IMR-90 (cell line): ENCODE measurements around the gene CDRT4. TPM values are rescaled to one million over a fixed set of nuclear protein-coding genes. Genes with fewer than 3 reads are reported as not detected.

Experiments
- ATAC-seq: fragments of 200-7000 bp; cut with Tn5 transposase; 2 replicates; pipeline ENCODE4 v1.9.1; 2020; ENCODE audit warnings: low read depth, mild to moderate bottlenecking, moderate library complexity
- BruUV-seq: library from RNA; stranded (reverse); fragments of 400-500 nt; replicated peaks from 2 replicates; lab custom pipeline; 2021; lab: Mats Ljungman, UMichigan
- CTCF ChIA-PET: fragments of 300-600 bp; formaldehyde crosslinking; extraction: SDS; loops from one replicate; lab custom pipeline; 2021; ENCODE audit warnings: antibody characterized with exemption; lab: Yijun Ruan, JAX
- POLR2A ChIA-PET: fragments of 300-600 bp; sonication (Branson Sonifier 250); formaldehyde crosslinking; loops from one replicate; lab custom pipeline; 2022; ENCODE audit warnings: antibody characterized with exemption; ENCODE audit not compliant: unreplicated experiment; lab: Charles Lee
- DNase-seq: peaks from one replicate; pipeline ENCODE4 v3.0.0; 2013
- H2AFZ ChIP-seq: replicated peaks from 2 replicates; pipeline ENCODE3; 2013; ENCODE audit warnings: low read length, mild to moderate bottlenecking; ENCODE audit not compliant: poor library complexity
- H2AK5ac ChIP-seq: 2 replicates; pipeline ENCODE4 v1.6.1; 2013; ENCODE audit warnings: low read depth, low read length, inconsistent platforms
- H2AK9ac ChIP-seq: replicated peaks from 2 replicates; pipeline ENCODE3; 2013; ENCODE audit warnings: mild to moderate bottlenecking, low read depth, low read length, moderate library complexity; ENCODE audit not compliant: poor library complexity
- H2BK120ac ChIP-seq: 2 replicates; pipeline ENCODE4 v1.6.1; 2013; ENCODE audit warnings: low read depth, low read length, inconsistent platforms
- H2BK15ac ChIP-seq: 3 replicates; pipeline ENCODE4 v1.6.1; 2013; ENCODE audit warnings: low read depth, low read length, inconsistent platforms
- H2BK20ac ChIP-seq: 2 replicates; pipeline ENCODE4 v1.6.1; 2013; ENCODE audit warnings: low read depth, mild to moderate bottlenecking, inconsistent platforms, low read length, moderate library complexity
- H2BK5ac ChIP-seq: 2 replicates; pipeline ENCODE4 v1.6.1; 2013; ENCODE audit warnings: mild to moderate bottlenecking, low read depth, low read length, inconsistent platforms; ENCODE audit not compliant: poor library complexity, severe bottlenecking
- H3K14ac ChIP-seq: replicated peaks from 2 replicates; pipeline ENCODE4 v1.6.1; 2013; ENCODE audit warnings: low read depth, low read length, inconsistent platforms
- H3K18ac ChIP-seq: 2 replicates; pipeline ENCODE4 v1.6.1; 2013; ENCODE audit warnings: low read depth, low read length, control low read depth
- H3K23ac ChIP-seq: 2 replicates; pipeline ENCODE4 v1.6.1; 2013; ENCODE audit warnings: low read depth, low read length, inconsistent platforms
- H3K27ac ChIP-seq: 2 replicates; pipeline ENCODE4 v1.5.1; 2013; ENCODE audit warnings: mild to moderate bottlenecking, control low read depth, low read length; ENCODE audit not compliant: insufficient read depth
- H3K27me3 ChIP-seq: 2 replicates; pipeline ENCODE4 v1.6.1; 2013; ENCODE audit warnings: low read length; ENCODE audit not compliant: control insufficient read depth, insufficient read depth
- H3K36me3 ChIP-seq: 2 replicates; pipeline ENCODE4 v1.6.1; 2013; ENCODE audit warnings: low read length, mixed read lengths; ENCODE audit not compliant: control insufficient read depth, insufficient read depth
- H3K4ac ChIP-seq: 2 replicates; pipeline ENCODE4 v1.6.1; 2013; ENCODE audit warnings: low read depth, low read length, inconsistent platforms
- H3K4me1 ChIP-seq: 2 replicates; pipeline ENCODE4 v1.6.1; 2013; ENCODE audit warnings: low read length, mixed read lengths; ENCODE audit not compliant: control insufficient read depth, insufficient read depth
- H3K4me2 ChIP-seq: 2 replicates; pipeline ENCODE4 v1.6.1; 2013; ENCODE audit warnings: low read depth, mild to moderate bottlenecking, control low read depth, low read length, moderate library complexity
- H3K4me3 ChIP-seq: 2 replicates; pipeline ENCODE4 v1.5.1; 2013; ENCODE audit warnings: low read depth, mild to moderate bottlenecking, control low read depth, low read length, moderate library complexity; ENCODE audit not compliant: insufficient read depth
- H3K56ac ChIP-seq: 2 replicates; pipeline ENCODE4 v1.6.1; 2013; ENCODE audit warnings: low read length, inconsistent platforms; ENCODE audit not compliant: insufficient read depth; ENCODE audit errors: extremely low read depth
- H3K79me1 ChIP-seq, 2 experiments: 2 replicates each; pipeline ENCODE4 v1.6.1; 2013; ENCODE audit warnings: low read length in 2 of 2, inconsistent platforms in 1 of 2, low read depth in 1 of 2
- H3K9ac ChIP-seq: 2 replicates; pipeline ENCODE4 v1.6.1; 2013; ENCODE audit warnings: low read depth, low read length, control low read depth
- H3K9me1 ChIP-seq: 2 replicates; pipeline ENCODE4 v1.6.1; 2013; ENCODE audit warnings: low read length, inconsistent platforms; ENCODE audit not compliant: insufficient read depth
- H3K9me3 ChIP-seq: 2 replicates; pipeline ENCODE4 v1.6.1; 2013; ENCODE audit warnings: low read length; ENCODE audit not compliant: control insufficient read depth, insufficient read depth
- H4K20me1 ChIP-seq: 2 replicates; pipeline ENCODE4 v1.6.1; 2013; ENCODE audit warnings: low read length, inconsistent platforms; ENCODE audit not compliant: insufficient read depth
- H4K5ac ChIP-seq: 2 replicates; pipeline ENCODE4 v1.6.1; 2013; ENCODE audit warnings: mild to moderate bottlenecking, low read depth, low read length, control low read depth
- H4K8ac ChIP-seq, 2 experiments: 2 replicates each; pipeline ENCODE4 v1.6.1; 2013; ENCODE audit warnings: low read depth in 2 of 2, low read length in 2 of 2, control low read depth in 1 of 2, inconsistent platforms in 1 of 2
- H4K91ac ChIP-seq: 2 replicates; pipeline ENCODE4 v1.6.1; 2013; ENCODE audit warnings: low read depth, low read length, inconsistent platforms; ENCODE audit not compliant: insufficient read depth
- BHLHE40 ChIP-seq: fragments of 150-350 bp; IDR thresholded peaks from 2 replicates; pipeline ENCODE4 v1.6.1; 2016; ENCODE audit warnings: mild to moderate bottlenecking, low read depth, low read length
- CEBPB ChIP-seq: IDR thresholded peaks from 2 replicates; pipeline ENCODE4 v1.6.1; 2012; ENCODE audit warnings: low read depth, low read length, improper control_type of control experiment
- FOS ChIP-seq: fragments of 150-350 bp; IDR thresholded peaks from 2 replicates; pipeline ENCODE4 v1.6.1; 2016; ENCODE audit warnings: low read depth, low read length
- MAZ ChIP-seq: IDR thresholded peaks from 2 replicates; pipeline ENCODE4 v1.6.1; 2012; ENCODE audit warnings: low read depth, mild to moderate bottlenecking, low read length, improper control_type of control experiment, moderate library complexity, borderline replicate concordance
- MXI1 ChIP-seq: IDR thresholded peaks from 2 replicates; pipeline ENCODE4 v1.6.1; 2012; ENCODE audit warnings: low read depth, mild to moderate bottlenecking, low read length, moderate library complexity, borderline replicate concordance
- NFE2L2 ChIP-seq: fragments of 150-350 bp; IDR thresholded peaks from 2 replicates; pipeline ENCODE4 v1.6.1; 2016; ENCODE audit warnings: low read depth, mild to moderate bottlenecking, low read length
- POLR2A ChIP-seq: IDR thresholded peaks from 2 replicates; pipeline ENCODE4 v1.6.1; 2012; ENCODE audit warnings: mild to moderate bottlenecking, low read depth, low read length
- RAD21 ChIP-seq: IDR thresholded peaks from 2 replicates; pipeline ENCODE4 v1.6.1; 2012; ENCODE audit warnings: low read length, improper control_type of control experiment
- RCOR1 ChIP-seq: IDR thresholded peaks from 2 replicates; pipeline ENCODE4 v1.6.1; 2012; ENCODE audit warnings: mild to moderate bottlenecking, low read length, improper control_type of control experiment; ENCODE audit not compliant: insufficient replicate concordance
- SMC3 ChIP-seq: fragments of 150-350 bp; IDR thresholded peaks from 2 replicates; pipeline ENCODE4 v1.6.1; 2016; ENCODE audit warnings: low read depth, mild to moderate bottlenecking, antibody characterized with exemption, low read length, moderate library complexity
- WGBS, 2 experiments: methylation state at CpG; one replicate each; pipeline versions ENCODE4 v1.1.5 to v1.1.7; 2013; ENCODE audit warnings: missing lambda C conversion rate in 2 of 2; ENCODE audit not compliant: insufficient read length in 1 of 2; ENCODE audit errors: extremely low coverage in 2 of 2; 5-methylcytosine and 5-hydroxymethylcytosine counted together
- dilution Hi-C: fragments of 300-500 bp; cut with HindIII; formaldehyde crosslinking; loops from one replicate; pipeline ENCODE4 v1.14.3; 2018; ENCODE audit warnings: low sequenced_read_pairs; ENCODE audit not compliant: unreplicated experiment
- in situ Hi-C: fragments of 300-500 bp; cut with MboI; formaldehyde crosslinking; loops from 3 replicates; pipeline ENCODE4 v1.14.3; 2019; ENCODE audit warnings: low sequenced_read_pairs, inconsistent platforms, mixed read lengths
- intact Hi-C: fragments of 100-400 bp; cut with micrococcal nuclease; formaldehyde crosslinking; loops from 2 replicates; pipeline ENCODE4 v1.10.0; 2022
- polyA plus RNA-seq, 3 experiments: library from polyadenylated mRNA; depleted of rRNA; stranded (reverse); fragments of >200 nt; gene quantifications; 2 replicates each; pipeline ENCODE4 v1.2.3, GENCODE V29; 2012; ENCODE audit warnings: low replicate concordance in 1 of 3
- total RNA-seq: library from RNA; depleted of rRNA; stranded (reverse); fragments of >200 nt; gene quantifications from 2 replicates; pipeline ENCODE4 v1.2.3, GENCODE V29; 2012
- TF ChIP-seq, protein P1 (sequence below): conservative IDR thresholded peaks from 2 replicates; pipeline ENCODE4 v1.5.1; 2012; ENCODE audit warnings: mild to moderate bottlenecking, low read depth, low read length, improper control_type of control experiment

CDRT4 gene
- total and polyA plus RNA-seq, 2 of the 4 experiments (the other 2 are of a cell fraction): 0.90 to 3.7 TPM

DNA sequence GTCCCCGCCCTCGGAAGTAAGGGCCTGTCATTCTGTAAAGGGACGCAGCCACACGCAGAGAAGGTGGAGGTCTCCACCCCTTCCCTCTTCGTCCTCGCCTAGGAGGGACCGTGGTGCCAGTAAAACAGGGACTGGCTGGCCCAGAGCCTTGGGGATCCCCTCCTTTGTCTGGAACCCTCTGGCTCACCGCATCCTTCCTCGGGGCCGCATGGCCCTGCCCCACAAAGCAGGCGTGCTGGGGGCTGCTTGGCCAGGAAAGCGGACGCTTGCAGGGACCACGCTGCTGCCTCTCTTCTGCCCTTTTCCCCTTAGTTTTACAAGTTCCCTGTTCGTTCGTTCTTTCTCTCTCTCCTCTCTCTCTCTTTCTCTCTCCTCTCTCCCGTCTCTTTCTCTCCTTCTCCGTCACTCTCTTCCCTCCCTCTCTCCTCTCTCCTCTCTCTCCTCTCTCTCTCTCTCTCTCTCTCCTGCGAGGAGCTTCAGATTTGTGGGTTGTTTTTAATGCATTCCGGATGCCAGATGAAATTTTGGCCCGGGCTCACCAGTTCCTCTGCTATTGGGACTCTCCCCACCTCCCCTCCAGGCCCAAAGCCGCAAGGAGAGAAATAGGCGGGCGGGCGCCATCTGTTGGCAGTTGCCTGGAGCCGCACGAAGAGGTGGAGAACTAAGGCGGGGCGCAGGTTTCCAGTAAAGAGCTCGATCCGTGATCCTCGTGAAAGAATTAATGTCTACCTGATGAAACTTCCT, 35.1 kb upstream of the CDRT4 start:
- Histone ChIP-seq H3K9ac (peak overlapping the region; percentile 30), H2BK15ac (peak overlapping the region; percentile 92; the same call in 1 of the 3 replicates), H4K20me1 (no peaks in the 10 kb centered on the region), H2BK20ac (peak overlapping the region; percentile 79), H4K5ac (peak overlapping the region; percentile 3; the same call in 1 of the 2 replicates), H3K4me3 (no peak overlapping the region), H3K4me2 (peak overlapping the region; percentile 2; the same call in 1 of the 2 replicates), H2BK5ac (no peak overlapping the region), H2AK9ac (peak overlapping the region; percentile 88), H3K27ac (peak overlapping the region; percentile 47; the same call in 1 of the 2 replicates), H2AK5ac (peak overlapping the region; percentile 96), H3K9me1 (peaks cover 9% of the 10 kb centered on the region), H2AFZ (peak overlapping the region; percentile 85), H3K4ac (peak overlapping the region; percentile 90), H3K4me1 (peaks cover 7% of the 10 kb centered on the region; the same call in 1 of the 2 replicates), H3K14ac (peak overlapping the region; percentile 74), H3K79me1 (peaks cover 0 to 6% of the 10 kb centered on the region in 2 experiments; a peak in 2 of 4 replicates), H3K36me3 (peaks cover 7% of the 10 kb centered on the region; the same call in 1 of the 2 replicates), H4K8ac (peak overlapping the region; percentile 64 to 69; a peak in 3 of 4 replicates), H2BK120ac (peak overlapping the region; percentile 94), H3K27me3 (no peaks in the 10 kb centered on the region), H3K23ac (peak overlapping the region; percentile 88), H4K91ac (peak overlapping the region; percentile 78), H3K18ac (peak overlapping the region; percentile 6; the same call in 1 of the 2 replicates), H3K9me3 (no peaks in the 10 kb centered on the region), H3K56ac (no peak overlapping the region)
- intact Hi-C loops (loop anchor here (1.0 to 2.0 kb wide), 4 partner anchors 45 to 242 kb away; no protein-coding TSS in a partner anchor), in situ Hi-C loops (loop anchor here (5.0 kb wide), 1 partner anchor 245 kb away; no protein-coding TSS in a partner anchor), dilution Hi-C loops (no loop called here)
- ATAC-seq: peak; percentile 99
- TF ChIP-seq BHLHE40 (no peak), SMC3 (peak; percentile 98), RCOR1 (peak; percentile 28), NFE2L2 (no peak), FOS (no peak), CEBPB (no peak), MAZ (peak; percentile 65), MXI1 (no peak), RAD21 (peak; percentile 97), POLR2A (peak; percentile 43; the same call in 1 of the 2 replicates)
- TF ChIP-seq, protein P1, sequence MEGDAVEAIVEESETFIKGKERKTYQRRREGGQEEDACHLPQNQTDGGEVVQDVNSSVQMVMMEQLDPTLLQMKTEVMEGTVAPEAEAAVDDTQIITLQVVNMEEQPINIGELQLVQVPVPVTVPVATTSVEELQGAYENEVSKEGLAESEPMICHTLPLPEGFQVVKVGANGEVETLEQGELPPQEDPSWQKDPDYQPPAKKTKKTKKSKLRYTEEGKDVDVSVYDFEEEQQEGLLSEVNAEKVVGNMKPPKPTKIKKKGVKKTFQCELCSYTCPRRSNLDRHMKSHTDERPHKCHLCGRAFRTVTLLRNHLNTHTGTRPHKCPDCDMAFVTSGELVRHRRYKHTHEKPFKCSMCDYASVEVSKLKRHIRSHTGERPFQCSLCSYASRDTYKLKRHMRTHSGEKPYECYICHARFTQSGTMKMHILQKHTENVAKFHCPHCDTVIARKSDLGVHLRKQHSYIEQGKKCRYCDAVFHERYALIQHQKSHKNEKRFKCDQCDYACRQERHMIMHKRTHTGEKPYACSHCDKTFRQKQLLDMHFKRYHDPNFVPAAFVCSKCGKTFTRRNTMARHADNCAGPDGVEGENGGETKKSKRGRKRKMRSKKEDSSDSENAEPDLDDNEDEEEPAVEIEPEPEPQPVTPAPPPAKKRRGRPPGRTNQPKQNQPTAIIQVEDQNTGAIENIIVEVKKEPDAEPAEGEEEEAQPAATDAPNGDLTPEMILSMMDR: peak; percentile 97
- ChIA-PET CTCF (interaction anchor here (0.6 to 1.5 kb wide), 19 partner anchors 10 to 1154 kb away, joined by 3 to 17 read pairs (median 3); no protein-coding TSS in a partner anchor), POLR2A (interaction anchor here (0.6 to 1.2 kb wide), 7 partner anchors 13 to 1450 kb away, joined by 3 to 7 read pairs (median 3); no protein-coding TSS in a partner anchor)
- WGBS, 2 experiments: 18% methylated on average over 16 of the region's 32 CpGs; no CpG with 5 or more reads in 1 of the 2 experiments
- DNase-seq: peak; percentile 93
- BruUV-seq: no TSS peak
